Calu3 (cell line): Measurements from ENCODE around the gene EFCAB14. TPM values are rescaled to one million over a fixed set of nuclear protein-coding genes. Genes with fewer than 3 reads are reported as not detected.
A peak's percentile ranks its signal among the peaks of the same experiment; 100 is the strongest.
"Not testable (repeated sequence)": the region's sequence is repeated elsewhere in the genome, so short reads cannot be mapped to it uniquely, and the experiment has no call there.

Experiments
- BruUV-seq: library from RNA; stranded (reverse); fragments of 400-500 nt; replicated peaks from 2 replicates; lab custom pipeline; 2021; lab: Mats Ljungman, UMichigan
- CTCF ChIA-PET: fragments of 300-600 bp; sonication (Branson Sonifier 250); formaldehyde crosslinking; loops from one replicate; lab custom pipeline; 2022; ENCODE audit warnings: antibody characterized with exemption; lab: Charles Lee
- DNase-seq: peaks from one replicate; pipeline ENCODE4 v3.0.0; 2022
- H3K27ac Mint-ChIP-seq: one replicate; pipeline ENCODE4 v1.8.0; 2022; ENCODE audit warnings: mixed read lengths; ENCODE audit not compliant: unreplicated experiment
- H3K27me3 Mint-ChIP-seq: one replicate; pipeline ENCODE4 v1.8.0; 2022; ENCODE audit warnings: mixed read lengths; ENCODE audit not compliant: unreplicated experiment
- H3K36me3 Mint-ChIP-seq: one replicate; pipeline ENCODE4 v1.8.0; 2022; ENCODE audit warnings: mild to moderate bottlenecking, moderate library complexity, mixed read lengths; ENCODE audit not compliant: insufficient read depth, unreplicated experiment
- H3K4me1 Mint-ChIP-seq: one replicate; pipeline ENCODE4 v1.8.0; 2022; ENCODE audit warnings: mild to moderate bottlenecking, low read depth, mixed read lengths; ENCODE audit not compliant: unreplicated experiment
- H3K4me3 Mint-ChIP-seq: one replicate; pipeline ENCODE4 v1.8.0; 2022; ENCODE audit warnings: mild to moderate bottlenecking, low read depth, moderate library complexity, mixed read lengths; ENCODE audit not compliant: unreplicated experiment
- H3K9me3 Mint-ChIP-seq: one replicate; pipeline ENCODE4 v1.8.0; 2022; ENCODE audit warnings: low read depth, mixed read lengths; ENCODE audit not compliant: unreplicated experiment
- CTCF ChIP-seq: fragments of 200-600 bp; IDR thresholded peaks from one replicate; pipeline ENCODE4 v1.8.0; 2022; ENCODE audit warnings: antibody characterized with exemption; ENCODE audit not compliant: unreplicated experiment
- intact Hi-C: fragments of 100-400 bp; cut with micrococcal nuclease; formaldehyde crosslinking; loops from one replicate; pipeline ENCODE4 v1.10.0; 2022; ENCODE audit not compliant: unreplicated experiment
- total RNA-seq: library from RNA; stranded (reverse); gene quantifications from 2 replicates; pipeline ENCODE4 v1.2.3, GENCODE V29; 2022

Gene EFCAB14
- total RNA-seq, 1 experiment from 2014 or later, result 108 TPM

DNA sequence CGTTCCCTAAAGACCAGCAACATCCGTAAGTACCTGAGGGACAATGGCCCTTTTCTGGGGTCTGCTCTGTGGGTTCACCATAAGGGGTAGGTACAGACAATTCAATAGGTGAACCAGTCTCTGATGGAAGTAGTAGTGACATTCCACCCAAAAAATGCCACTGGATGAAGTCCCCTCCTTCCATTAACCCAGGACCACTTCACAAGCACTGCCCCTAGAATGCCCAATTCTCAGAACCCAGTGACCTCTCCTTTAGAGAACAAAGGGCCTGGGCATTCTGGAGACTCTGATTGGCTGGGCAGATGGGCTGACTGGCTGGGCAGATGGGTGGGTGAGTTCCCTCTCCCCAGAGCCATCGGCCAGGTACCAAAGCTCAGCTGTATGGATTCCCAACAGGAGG, 47.4 kb downstream of the EFCAB14 start, which contains the start of gene TEX38:
TSS of gene TEX38 (plus strand) at position 301 of the 400 bp plus-strand sequence. CDS start at position 382, 81 bp downstream.
- no peak for DNase-seq
- no TSS peak for BruUV-seq
- Mint-ChIP-seq H3K9me3 (no peaks in the 10 kb centered on the region), H3K27me3 (no peaks in the 10 kb centered on the region), H3K4me3 (no peak within 1 kb of the TSS), H3K27ac (no peak within 1 kb of the TSS), H3K4me1 (peaks cover 11% of the 10 kb centered on the region), H3K36me3 (no peaks in the 10 kb centered on the region)
- no peak for TF ChIP-seq CTCF
- intact Hi-C loops, result no loop called here
- CTCF ChIA-PET, result no interaction called here

- intact Hi-C loops, result no loop called here
- H3K27ac Mint-ChIP-seq, result no peak overlapping the region
- no peaks in the 10 kb centered on the region for H3K36me3 Mint-ChIP-seq
- DNase-seq, result no peak
- no peaks in the 10 kb centered on the region for H3K9me3 Mint-ChIP-seq
- no TSS peak for BruUV-seq
- no peak for TF ChIP-seq CTCF
- H3K27me3 Mint-ChIP-seq, result no peaks in the 10 kb centered on the region
- CTCF ChIA-PET, result no interaction called here
- no peak overlapping the region for H3K4me3 Mint-ChIP-seq
- peaks cover 15% of the 10 kb centered on the region for H3K4me1 Mint-ChIP-seq
Measured at GRCh38 chr1:46670134-46670533, 48.8 kb downstream of the EFCAB14 start.

DNA sequence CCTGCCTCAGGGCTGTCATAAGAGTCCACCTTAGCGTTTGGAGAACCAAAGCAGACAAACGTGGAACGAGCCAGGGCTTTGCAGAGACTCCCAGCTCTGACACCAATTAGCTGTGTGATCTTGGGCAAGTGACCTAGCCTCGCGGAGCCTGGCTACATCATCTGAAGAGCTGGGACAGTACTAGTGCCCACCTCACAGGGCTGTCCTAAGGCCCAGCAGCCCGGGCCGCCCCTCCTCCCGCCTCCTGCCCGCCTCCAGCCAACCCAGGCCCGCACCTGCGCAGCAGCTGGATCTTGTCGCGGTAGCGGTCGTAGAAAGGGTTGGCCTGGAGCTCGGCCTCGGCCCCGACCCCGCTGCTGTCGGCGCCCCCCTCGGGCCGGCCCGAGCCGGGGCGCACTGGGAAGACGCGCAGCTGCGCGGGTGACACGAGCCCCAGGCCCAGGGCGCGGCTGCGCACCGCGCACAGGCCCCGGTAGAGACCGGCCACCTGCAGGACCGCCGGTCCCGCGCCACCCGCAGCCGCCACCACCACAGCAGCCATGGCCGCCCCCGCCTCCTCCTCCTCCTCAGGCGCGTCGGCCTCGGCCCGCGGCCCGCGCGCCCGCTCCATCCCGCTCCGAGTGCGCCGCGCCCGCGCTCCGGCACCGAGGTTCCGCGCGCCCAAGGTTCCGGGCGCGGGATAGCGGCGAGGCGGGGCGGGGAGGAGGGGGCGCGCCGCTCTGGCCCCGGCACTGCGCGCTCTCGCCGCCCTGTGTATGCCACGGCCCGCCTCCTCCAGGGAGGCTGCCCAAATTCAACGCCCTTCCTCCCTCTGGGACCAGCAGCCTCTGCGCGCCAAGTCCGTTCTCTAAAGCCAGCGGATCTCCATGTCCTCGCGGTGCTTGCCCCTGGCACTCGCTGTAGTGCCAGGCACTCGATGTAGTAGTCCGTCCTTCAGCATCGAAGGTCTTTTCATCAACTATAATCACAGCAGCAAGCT, 50.8 kb downstream of the EFCAB14 start, which contains the start of gene ATPAF1:
TSS of gene ATPAF1 (minus strand) at position 583 of the 979 bp plus-strand sequence. CDS start at position 541, 42 bp downstream.
- H3K4me1 Mint-ChIP-seq, result peaks cover 15% of the 10 kb centered on the region
- H3K9me3 Mint-ChIP-seq, result no peaks in the 10 kb centered on the region
- peak; percentile 74 for DNase-seq
- no peak for TF ChIP-seq CTCF
- intact Hi-C loops, result no loop called here
- BruUV-seq, result no TSS peak
- no peaks in the 10 kb centered on the region for H3K27me3 Mint-ChIP-seq
- no peaks in the 10 kb centered on the region for H3K36me3 Mint-ChIP-seq
- H3K4me3 Mint-ChIP-seq, result no peak within 1 kb of the TSS
- H3K27ac Mint-ChIP-seq, result peak within 1 kb of the TSS; percentile 20
- CTCF ChIA-PET, result no interaction called here

DNA sequence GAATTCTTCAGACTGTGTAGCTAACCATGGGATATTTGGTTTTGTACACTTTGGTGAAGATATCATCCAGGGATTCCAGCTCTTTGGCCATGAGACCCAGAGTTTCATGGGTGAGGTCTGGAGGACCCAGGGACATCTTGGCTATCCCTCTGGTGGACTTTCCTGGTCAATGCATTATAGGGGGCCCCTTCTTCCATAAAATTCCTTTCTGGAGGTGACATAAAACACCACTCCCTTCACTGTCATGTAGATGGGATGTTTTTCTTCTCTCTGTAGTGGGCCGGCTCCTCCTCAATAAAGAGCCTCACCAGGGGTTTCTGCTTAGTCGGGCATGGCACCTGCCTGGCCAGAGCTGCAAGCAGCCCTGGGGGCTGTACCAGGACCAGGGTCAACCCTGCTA, 52.9 kb downstream of the EFCAB14 start:
- no peak overlapping the region for H3K4me3 Mint-ChIP-seq
- no peak for TF ChIP-seq CTCF
- no peaks in the 10 kb centered on the region for H3K9me3 Mint-ChIP-seq
- H3K36me3 Mint-ChIP-seq, result no peaks in the 10 kb centered on the region
- no peaks in the 10 kb centered on the region for H3K27me3 Mint-ChIP-seq
- no peak for DNase-seq
- H3K27ac Mint-ChIP-seq, result no peak overlapping the region
- BruUV-seq, result no TSS peak
- CTCF ChIA-PET, result interaction anchor here (0.9 kb wide), 1 partner anchor 13 kb away, joined by 3 read pairs; no protein-coding TSS in a partner anchor
- H3K4me1 Mint-ChIP-seq, result peaks cover 15% of the 10 kb centered on the region
- intact Hi-C loops, result no loop called here

GRCh38 chr1:46662919-46663318, 56.0 kb downstream of the EFCAB14 start:
- CTCF ChIA-PET, intact Hi-C loops, H3K27ac Mint-ChIP-seq, H3K27me3 Mint-ChIP-seq, H3K4me3 Mint-ChIP-seq, H3K9me3 Mint-ChIP-seq, BruUV-seq, DNase-seq, H3K36me3 Mint-ChIP-seq: not testable (repeated sequence)
- H3K4me1 Mint-ChIP-seq, result peaks cover 15% of the 10 kb centered on the region

GRCh38 chr1:46660116-46660515, 58.8 kb downstream of the EFCAB14 start:
- BruUV-seq, H3K9me3 Mint-ChIP-seq, H3K4me1 Mint-ChIP-seq, intact Hi-C loops, H3K4me3 Mint-ChIP-seq, CTCF ChIA-PET, H3K36me3 Mint-ChIP-seq, DNase-seq, H3K27ac Mint-ChIP-seq, H3K27me3 Mint-ChIP-seq: not testable (repeated sequence)
